GM18505 (cell line): ENCODE measurements around the gene AJAP1.
"Not testable (repeated sequence)": the region's sequence is repeated elsewhere in the genome, so short reads cannot be mapped to it uniquely, and the experiment has no call there.

Experiments used
- ATAC-seq: cut with Tn5 transposase; IDR thresholded peaks from one replicate; pipeline ENCODE4 v1.9.1; 2021; ENCODE audit not compliant: unreplicated experiment
- POLR2A ChIP-seq: IDR thresholded peaks from 4 replicates; pipeline ENCODE4 v1.6.1; 2011; ENCODE audit warnings: borderline replicate concordance; ENCODE audit not compliant: insufficient read depth, insufficient read length; ENCODE audit errors: extremely low read depth

AJAP1 gene

GRCh38 chr1:4653796-4654725 is at the start of gene AJAP1:
AJAP1 (plus strand) TSS chr1:4654609; CDS start chr1:4655426, 817 bp downstream.
- no peak for TF ChIP-seq POLR2A
- no peak for ATAC-seq

GRCh38 chr1:4605158-4605557 is 49.3 kb upstream of the AJAP1 start:
- ATAC-seq, result no peak
- TF ChIP-seq POLR2A, result no peak

DNA sequence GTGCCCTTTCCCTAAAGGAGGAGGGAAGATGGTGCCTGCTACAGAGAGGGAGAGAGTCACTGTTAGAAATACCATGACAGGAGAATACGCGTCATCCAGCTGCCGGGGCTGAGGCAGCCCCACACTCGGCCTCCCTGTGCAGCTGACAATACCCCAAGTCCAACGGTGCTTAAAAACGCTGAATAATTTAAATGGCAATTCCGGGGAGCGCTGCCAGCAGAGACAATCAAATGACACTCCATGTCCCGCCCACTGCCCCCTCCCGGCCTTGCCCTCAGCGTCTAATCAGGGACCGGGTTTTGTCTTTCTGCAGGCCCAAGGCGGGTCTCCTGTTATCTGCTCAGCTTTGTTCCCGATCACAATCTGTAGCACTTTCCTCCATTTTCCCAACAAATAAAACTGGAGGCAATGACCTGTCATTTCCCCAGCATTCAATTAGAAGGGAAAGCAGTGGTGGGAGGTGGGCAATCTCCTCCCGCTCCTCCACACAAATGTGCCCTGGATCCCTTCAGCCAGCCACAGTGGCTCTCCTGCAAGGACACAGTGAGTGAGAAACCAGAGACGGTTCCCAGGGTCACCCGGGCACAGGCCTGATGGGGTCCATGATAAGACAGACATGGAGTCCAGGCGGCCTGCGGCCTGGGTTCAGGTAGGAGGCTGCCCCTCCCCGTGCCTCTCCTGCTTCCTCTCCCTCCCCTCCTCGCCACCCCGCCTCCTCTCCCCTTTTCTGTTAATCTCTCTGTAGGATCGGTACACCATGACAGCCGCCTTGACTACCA is 42.7 kb upstream of the AJAP1 start:
- TF ChIP-seq POLR2A, result no peak
- no peak for ATAC-seq

DNA sequence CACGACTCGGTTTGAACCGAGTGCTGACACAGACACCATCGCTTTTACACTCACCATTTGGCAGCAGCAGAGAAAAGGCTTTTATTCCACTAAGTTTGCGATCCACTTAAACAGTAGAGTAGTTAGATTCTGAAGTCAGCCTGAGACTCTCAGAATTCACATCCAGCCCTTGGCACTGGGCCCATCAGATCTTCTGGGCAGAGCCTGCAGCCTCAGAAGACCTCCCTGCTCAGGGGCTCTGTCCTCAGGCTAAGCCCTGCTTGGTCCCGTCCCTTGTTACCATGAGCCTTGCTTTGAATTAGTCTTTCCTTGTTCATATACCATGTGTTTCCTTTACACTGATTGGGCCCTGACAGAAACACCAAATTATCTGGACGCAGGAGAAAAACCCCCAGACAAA is 41.4 kb upstream of the AJAP1 start:
- TF ChIP-seq POLR2A, result no peak
- no peak for ATAC-seq

- no peak for ATAC-seq
- TF ChIP-seq POLR2A, result no peak
These were observed 40.6 kb upstream of the AJAP1 start for GRCh38 chr1:4613606-4614370.

DNA sequence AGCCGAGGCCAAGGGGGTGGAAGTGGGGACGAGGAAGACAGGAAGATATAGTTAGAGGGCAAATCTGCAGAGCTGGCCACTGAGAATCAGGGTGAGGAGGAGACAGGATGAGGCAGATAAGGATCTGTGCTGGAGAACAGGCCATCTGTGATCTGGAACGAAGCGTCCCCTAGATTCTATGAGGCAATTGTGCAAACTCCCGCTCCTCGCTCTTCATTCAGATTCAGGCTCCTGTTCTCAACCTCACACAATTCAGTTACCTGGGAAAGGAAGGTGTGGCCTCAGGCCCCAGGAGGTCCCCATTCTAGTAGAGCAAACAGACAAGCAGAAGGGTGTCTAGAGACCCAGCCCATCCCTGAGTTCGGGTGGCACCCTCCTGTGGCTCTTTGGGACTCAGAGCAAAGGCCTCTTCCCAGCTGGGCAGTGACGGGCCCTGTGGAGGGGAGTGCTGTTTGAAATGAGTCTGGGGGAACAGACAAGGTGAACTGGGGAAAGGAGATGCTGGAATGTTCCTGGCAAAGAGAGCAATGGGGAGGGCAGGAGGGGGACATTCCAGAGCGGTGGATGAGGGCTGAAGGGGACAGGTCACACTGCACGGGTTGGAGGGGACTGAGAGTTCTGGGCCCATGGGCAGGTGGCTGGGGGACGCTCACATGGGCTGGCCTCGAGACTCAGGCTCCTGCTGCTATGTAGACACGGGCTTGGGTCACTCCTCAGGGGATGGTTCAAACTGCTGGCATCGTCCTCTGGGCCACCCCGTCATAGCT is 39.9 kb upstream of the AJAP1 start:
- no peak for TF ChIP-seq POLR2A

GRCh38 chr1:4615138-4615470 is 39.3 kb upstream of the AJAP1 start:
- no peak for TF ChIP-seq POLR2A
- ATAC-seq, result no peak

More for the DNA sequence above, 39.9 kb upstream of the AJAP1 start:
- no peak for ATAC-seq

GRCh38 chr1:4615501-4615900 is 38.9 kb upstream of the AJAP1 start:
- no peak for ATAC-seq
- no peak for TF ChIP-seq POLR2A

GRCh38 chr1:4616831-4617465 is 37.5 kb upstream of the AJAP1 start:
- no peak for TF ChIP-seq POLR2A
- no peak for ATAC-seq

DNA sequence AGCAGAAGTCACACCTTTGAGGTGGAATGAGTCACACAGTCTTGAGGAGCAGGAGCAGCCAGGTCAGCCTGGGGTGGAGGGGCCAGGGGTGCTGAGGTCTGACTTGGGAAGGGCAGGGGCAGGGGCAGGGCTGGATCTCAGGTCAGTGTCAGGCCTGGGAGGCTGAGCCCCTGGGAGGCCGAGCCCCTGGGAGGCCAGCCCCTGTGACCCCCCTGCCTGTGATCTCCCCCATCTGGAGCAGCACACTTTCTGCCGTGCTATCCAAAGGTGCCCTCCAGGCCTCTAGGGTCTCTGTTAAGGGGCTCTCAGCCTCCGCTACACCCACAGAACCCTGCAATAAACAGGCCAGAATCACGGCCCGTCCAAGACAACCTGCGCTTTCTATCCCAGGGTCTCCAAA is 36.9 kb upstream of the AJAP1 start:
- no peak for TF ChIP-seq POLR2A
- no peak for ATAC-seq

GRCh38 chr1:4618827-4619226 is 35.6 kb upstream of the AJAP1 start:
- not testable (repeated sequence) for ATAC-seq

- no peak for TF ChIP-seq POLR2A
- no peak for ATAC-seq
These were observed 32.8 kb upstream of the AJAP1 start for GRCh38 chr1:4621646-4622045.
